Keratinocyte (primary cell): ENCODE results near the gene GNB1L.

Source experiments
- EZH2 ChIP-seq: IDR thresholded peaks from one replicate; pipeline ENCODE4 v1.6.1; 2012; ENCODE audit warnings: inconsistent platforms, mild to moderate bottlenecking, low read length, moderate library complexity
- TF ChIP-seq, protein P1 (sequence below), 3 experiments: IDR thresholded peaks in 1 of 3; conservative IDR thresholded peaks in 1 of 3; optimal IDR thresholded peaks in 1 of 3; 2 replicates in 2 of 3; 3 replicates in 1 of 3; pipeline versions ENCODE3 to v1.5.1; 2011; ENCODE audit warnings: low read length in 3 of 3, mild to moderate bottlenecking in 3 of 3, moderate library complexity in 2 of 3, control low read depth in 1 of 3, inconsistent platforms in 1 of 3; ENCODE audit not compliant: insufficient read depth in 2 of 3; ENCODE audit errors: extremely low read depth in 1 of 3

- TF ChIP-seq, protein P1, sequence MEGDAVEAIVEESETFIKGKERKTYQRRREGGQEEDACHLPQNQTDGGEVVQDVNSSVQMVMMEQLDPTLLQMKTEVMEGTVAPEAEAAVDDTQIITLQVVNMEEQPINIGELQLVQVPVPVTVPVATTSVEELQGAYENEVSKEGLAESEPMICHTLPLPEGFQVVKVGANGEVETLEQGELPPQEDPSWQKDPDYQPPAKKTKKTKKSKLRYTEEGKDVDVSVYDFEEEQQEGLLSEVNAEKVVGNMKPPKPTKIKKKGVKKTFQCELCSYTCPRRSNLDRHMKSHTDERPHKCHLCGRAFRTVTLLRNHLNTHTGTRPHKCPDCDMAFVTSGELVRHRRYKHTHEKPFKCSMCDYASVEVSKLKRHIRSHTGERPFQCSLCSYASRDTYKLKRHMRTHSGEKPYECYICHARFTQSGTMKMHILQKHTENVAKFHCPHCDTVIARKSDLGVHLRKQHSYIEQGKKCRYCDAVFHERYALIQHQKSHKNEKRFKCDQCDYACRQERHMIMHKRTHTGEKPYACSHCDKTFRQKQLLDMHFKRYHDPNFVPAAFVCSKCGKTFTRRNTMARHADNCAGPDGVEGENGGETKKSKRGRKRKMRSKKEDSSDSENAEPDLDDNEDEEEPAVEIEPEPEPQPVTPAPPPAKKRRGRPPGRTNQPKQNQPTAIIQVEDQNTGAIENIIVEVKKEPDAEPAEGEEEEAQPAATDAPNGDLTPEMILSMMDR (optimal IDR thresholded peaks at IDR 0.05 in 1 of 3, IDR thresholded peaks at IDR 0.05 in 1 of 3, conservative IDR thresholded peaks at IDR 0.05 in 1 of 3; ENCODE audit: extremely low read depth in 1 of 3, insufficient read depth in 2 of 3, low read length in 3 of 3): no peak
- TF ChIP-seq EZH2: no peak
These were observed 62.8 kb downstream of the GNB1L start for GRCh38 chr22:19791894-19792293.
